A549 (cell line): ENCODE data around the gene ERRFI1. TPM values are rescaled to one million over a fixed set of nuclear protein-coding genes. Genes with fewer than 3 reads are reported as not detected.

ENCODE experiments used
- ATAC-seq, 2 experiments: fragments of 200-7000 bp in 1 of 2; fragments of >200 bp in 1 of 2; cut with Nextera tagmentation in 1 of 2; cut with Tn5 transposase in 1 of 2; 3 replicates each; pipeline versions ENCODE4 v1.8.0 to v1.9.1; 2018 to 2020; ENCODE audit warnings: mild to moderate bottlenecking in 1 of 2, moderate library complexity in 1 of 2
- CTCF ChIA-PET: fragments of 300-600 bp; sonication (Branson Sonifier 250); formaldehyde crosslinking; extraction: SDS; loops from one replicate; lab custom pipeline; 2021; ENCODE audit warnings: antibody characterized with exemption, inconsistent platforms; lab: Yijun Ruan, JAX
- POLR2A ChIA-PET: fragments of 350-600 bp; formaldehyde crosslinking; extraction: SDS; loops from one replicate; lab custom pipeline; 2021; ENCODE audit warnings: antibody characterized with exemption, inconsistent platforms; lab: Yijun Ruan, JAX
- DNase-seq, 2 experiments: peaks; one replicate each; pipeline versions ENCODE4 v3.0.0 to v3.0.0-alpha.2; 2011 to 2016; ENCODE audit warnings: low read depth in 1 of 2, low spot score in 1 of 2
- FAIRE-seq: peaks from 2 replicates; lab custom pipeline; 2011; peaks lifted over from hg19 to GRCh38; lab: Jason Lieb, UNC
- H3K27ac ChIP-seq, 2 experiments: fragments of >200 bp; sonication (Bioruptor Twin); formaldehyde crosslinking; 3 replicates each; pipeline ENCODE4 v1.5.1; 2016 to 2017
- H3K4me1 ChIP-seq: fragments of >200 bp; sonication (Bioruptor Twin); formaldehyde crosslinking; 3 replicates; pipeline ENCODE4 v1.6.1; 2016
- H3K4me2 ChIP-seq: fragments of >200 bp; sonication (Bioruptor Twin); formaldehyde crosslinking; 3 replicates; pipeline ENCODE4 v1.6.1; 2016
- H3K4me3 ChIP-seq: fragments of >200 bp; sonication (Bioruptor Twin); formaldehyde crosslinking; 3 replicates; pipeline ENCODE4 v1.5.1; 2016
- H3K9me3 ChIP-seq: fragments of >200 bp; sonication (Bioruptor Twin); formaldehyde crosslinking; 3 replicates; pipeline ENCODE4 v1.6.1; 2016
- ATOH8 ChIP-seq: fragments of 250-450 bp; sonication (Bioruptor Pico); IDR thresholded peaks from 2 replicates; pipeline ENCODE4 v1.5.0; 2020; ENCODE audit warnings: low read depth, mild to moderate bottlenecking, moderate library complexity
- CEBPB ChIP-seq, 2 experiments: fragments of >200 bp in 1 of 2; sonication (Bioruptor Twin) in 1 of 2; formaldehyde crosslinking in 1 of 2; IDR thresholded peaks; 2 replicates each; pipeline ENCODE4 v1.6.1; 2012 to 2016
- CHD2 ChIP-seq: fragments of 150-350 bp; IDR thresholded peaks from 2 replicates; pipeline ENCODE4 v1.6.1; 2014; ENCODE audit warnings: low read length; ENCODE audit not compliant: partially characterized antibody
- CHD4 ChIP-seq: fragments of 200-600 bp; sonication (generic); IDR thresholded peaks from 2 replicates; pipeline ENCODE4 v1.6.1; 2016; ENCODE audit warnings: antibody characterized with exemption, mild to moderate bottlenecking, borderline replicate concordance
- CTCF ChIP-seq: fragments of >200 bp; sonication (Bioruptor Twin); formaldehyde crosslinking; IDR thresholded peaks from 3 replicates; pipeline ENCODE4 v1.5.1; 2016
- E2F6 ChIP-seq: IDR thresholded peaks from 2 replicates; pipeline ENCODE4 v1.6.1; 2012; ENCODE audit warnings: low read depth, borderline replicate concordance
- EHF ChIP-seq: fragments of 250-450 bp; sonication (Bioruptor Pico); IDR thresholded peaks from 2 replicates; pipeline ENCODE4 v1.5.0; 2020; ENCODE audit warnings: mild to moderate bottlenecking
- EHMT2 ChIP-seq: fragments of 200-600 bp; sonication (generic); IDR thresholded peaks from 2 replicates; pipeline ENCODE4 v1.6.1; 2016; ENCODE audit warnings: antibody characterized with exemption, low read depth, mild to moderate bottlenecking, moderate library complexity
- ESRRA ChIP-seq: fragments of 150-350 bp; IDR thresholded peaks from 2 replicates; pipeline ENCODE4 v1.6.1; 2014; ENCODE audit warnings: mild to moderate bottlenecking, low read length, borderline replicate concordance
- FOSB ChIP-seq: fragments of 250-450 bp; sonication (Bioruptor Pico); IDR thresholded peaks from 2 replicates; pipeline ENCODE4 v1.5.0; 2020; ENCODE audit warnings: mild to moderate bottlenecking, moderate library complexity
- GATA3 ChIP-seq: IDR thresholded peaks from 2 replicates; pipeline ENCODE4 v1.6.1; 2012; ENCODE audit warnings: borderline replicate concordance
- JUN ChIP-seq, 2 experiments: fragments of >200 bp; sonication (Bioruptor Twin); formaldehyde crosslinking; IDR thresholded peaks; 2 replicates in 1 of 2; 3 replicates in 1 of 2; pipeline ENCODE4 v1.6.1; 2016 to 2017
- JUNB ChIP-seq: fragments of >200 bp; sonication (Bioruptor Twin); formaldehyde crosslinking; IDR thresholded peaks from 2 replicates; pipeline ENCODE4 v1.6.1; 2016
- MAFK ChIP-seq: fragments of 450-650 bp; IDR thresholded peaks from 2 replicates; pipeline ENCODE4 v1.6.1; 2014; ENCODE audit not compliant: partially characterized antibody
- MAZ ChIP-seq: fragments of 150-350 bp; IDR thresholded peaks from 2 replicates; pipeline ENCODE4 v1.6.1; 2014; ENCODE audit warnings: antibody characterized with exemption, low read depth, low read length, borderline replicate concordance
- NFE2L2 ChIP-seq: fragments of 150-350 bp; conservative IDR thresholded peaks from 2 replicates; pipeline ENCODE4 v1.6.1; 2014; ENCODE audit warnings: low read length
- PBX3 ChIP-seq: IDR thresholded peaks from 2 replicates; pipeline ENCODE4 v1.6.1; 2012
- PHF8 ChIP-seq: fragments of 200-600 bp; sonication (generic); IDR thresholded peaks from 2 replicates; pipeline ENCODE4 v1.6.1; 2016; ENCODE audit warnings: low read depth, mild to moderate bottlenecking, antibody characterized with exemption, moderate library complexity, borderline replicate concordance
- RAD21 ChIP-seq, 2 experiments: fragments of >200 bp in 1 of 2; sonication (Bioruptor Twin) in 1 of 2; formaldehyde crosslinking in 1 of 2; IDR thresholded peaks in 1 of 2; conservative IDR thresholded peaks in 1 of 2; 2 replicates in 1 of 2; 3 replicates in 1 of 2; pipeline ENCODE4 v1.6.1; 2012 to 2018; ENCODE audit warnings: inconsistent platforms in 1 of 2
- RCOR1 ChIP-seq: fragments of 150-350 bp; IDR thresholded peaks from 2 replicates; pipeline ENCODE4 v1.6.1; 2014; ENCODE audit warnings: antibody characterized with exemption, low read length, low read depth
- SMC3 ChIP-seq: fragments of >200 bp; sonication (Bioruptor Twin); formaldehyde crosslinking; IDR thresholded peaks from 3 replicates; pipeline ENCODE4 v1.6.1; 2018; ENCODE audit warnings: inconsistent platforms
- ZFP36 ChIP-seq: fragments of 450-650 bp; IDR thresholded peaks from 2 replicates; pipeline ENCODE4 v1.6.1; 2014; ENCODE audit warnings: borderline replicate concordance; ENCODE audit not compliant: partially characterized antibody
- WGBS: methylation state at CpG from one replicate; pipeline ENCODE4 v1.1.6; 2017; ENCODE audit errors: missing lambda C conversion rate; 5-methylcytosine and 5-hydroxymethylcytosine counted together
- polyA plus RNA-seq, 4 experiments: library from polyadenylated mRNA; depleted of rRNA in 3 of 4; stranded (reverse); fragments of >200 nt; fragmentation: RNase III in 1 of 4; extraction: RNeasy Plus Mini Kit Qiagen cat#74134 plus additional on column Dnase treatment in 1 of 4; gene quantifications; 2 replicates in 3 of 4; 3 replicates in 1 of 4; pipeline ENCODE4 v1.2.3, GENCODE V29; 2011 to 2017

ERRFI1 gene
- polyA plus RNA-seq, 2 of the 4 experiments (the other 2 are of a cell fraction), result 51.0 to 217 TPM

DNA sequence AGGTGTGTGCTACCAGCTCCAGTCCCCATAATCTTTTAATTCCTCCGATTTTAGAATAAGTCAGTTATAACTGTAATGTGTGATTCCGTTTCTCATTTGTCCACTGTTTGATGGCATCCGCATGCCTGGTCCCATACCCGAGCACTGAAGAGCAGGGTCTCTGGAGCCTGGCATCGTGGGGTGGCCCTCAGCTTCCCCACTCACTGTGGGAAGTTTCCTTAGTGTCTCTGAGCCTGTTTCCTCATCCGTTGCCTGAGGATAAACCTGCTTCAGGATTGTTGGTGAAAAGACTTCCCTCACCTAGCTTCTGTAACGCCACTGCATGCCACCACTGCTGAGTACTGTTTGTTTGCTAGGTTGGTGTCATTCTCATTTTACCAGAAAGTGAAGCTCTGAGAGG lies 45.1 kb downstream of the ERRFI1 start:
- POLR2A ChIA-PET, result no interaction called here

DNA sequence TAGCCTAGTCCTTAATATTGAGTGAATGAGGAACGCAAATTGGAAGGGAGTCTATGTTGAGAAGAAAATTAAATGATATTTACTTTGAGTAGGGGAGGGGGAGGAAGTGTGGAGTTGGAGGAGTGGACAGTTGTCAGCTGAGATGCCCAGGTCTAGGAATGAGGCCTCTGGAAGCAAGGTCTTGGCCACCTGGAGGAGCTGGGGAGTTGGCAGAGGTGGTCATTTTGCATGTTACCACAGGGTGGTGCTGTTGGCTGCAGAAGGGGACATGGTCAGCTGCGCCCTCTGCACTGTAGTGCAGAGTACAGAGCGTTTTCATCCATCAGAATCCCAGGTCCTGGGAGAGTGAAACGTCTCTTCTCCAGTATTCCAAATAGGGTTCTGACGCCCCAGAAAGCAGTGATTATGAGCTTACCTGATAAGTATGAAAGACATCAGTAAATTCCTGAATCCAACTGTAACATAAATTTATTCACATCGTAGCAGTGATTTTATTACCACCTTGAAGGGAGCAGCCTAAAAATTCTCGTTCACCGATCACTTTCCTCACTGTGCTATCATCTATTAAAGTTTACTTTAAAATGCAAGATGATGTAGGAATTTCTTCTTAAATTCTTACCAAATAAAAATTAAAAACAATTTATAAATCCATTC lies 50.8 kb downstream of the ERRFI1 start:
- POLR2A ChIA-PET, result interaction anchor here (0.9 to 1.5 kb wide), 3 partner anchors 14 to 339 kb away, joined by 3 to 8 read pairs (median 5); partner anchors contain the start of gene PARK7
- Histone ChIP-seq H3K4me3 (no peak overlapping the region), H3K27ac (peak overlapping the region in 1 of 2 experiments; percentile 31; a peak in 1 of 6 replicates), H3K9me3 (no peaks in the 10 kb centered on the region), H3K4me1 (0 out of 3 replicates have a peak, but pooled peaks cover 3% of the 10 kb centered on the region), H3K4me2 (no peak overlapping the region)
- DNase-seq (peak; percentile 70 to 86), FAIRE-seq (no peak), ATAC-seq (peak; percentile 100)
- CTCF ChIA-PET, result interaction anchor here (0.5 to 11.9 kb wide), 54 partner anchors 9 to 1030 kb away, joined by 3 to 145 read pairs (median 4); partner anchors contain the start of gene SLC45A1
- 44% methylated on average over 8 of the region's 8 CpGs for WGBS
- TF ChIP-seq SMC3 (peak; percentile 84), EHF (CRISPR knock-in tag) (no peak), RAD21 (conservative IDR thresholded peaks at IDR 0.05 in 1 of 2, IDR thresholded peaks at IDR 0.05 in 1 of 2) (peak; percentile 87), CTCF (peak; percentile 89)

More for the DNA sequence above, 45.1 kb downstream of the ERRFI1 start:
- H3K4me3 ChIP-seq, result no peak overlapping the region
- TF ChIP-seq GATA3, result no peak
- TF ChIP-seq CTCF, result no peak
- TF ChIP-seq EHF (CRISPR knock-in tag), result no peak
- TF ChIP-seq FOSB (CRISPR knock-in tag), result no peak
- no peak for TF ChIP-seq NFE2L2
- TF ChIP-seq ZFP36, result no peak
- no peak for TF ChIP-seq ATOH8
- no peak for TF ChIP-seq EHMT2
- no peak for TF ChIP-seq RCOR1
- no peak for TF ChIP-seq MAFK
- no peak for TF ChIP-seq PHF8
- TF ChIP-seq MAZ, result no peak
- peaks cover 7% of the 10 kb centered on the region; the same call in 2 of the 3 replicates for H3K4me1 ChIP-seq
- H3K9me3 ChIP-seq, result no peaks in the 10 kb centered on the region
- 77% methylated on average over 7 of the region's 7 CpGs for WGBS
- FAIRE-seq (no peak), ATAC-seq (no peak), DNase-seq (no peak)
- H3K4me2 ChIP-seq, result no peak overlapping the region
- H3K27ac ChIP-seq, result peak overlapping the region; percentile 5 to 18; a peak in 2 of 6 replicates
- CTCF ChIA-PET, result interaction anchor here (1.0 to 11.9 kb wide), 7 partner anchors 8 to 368 kb away, joined by 3 to 145 read pairs (median 8); partner anchors contain the start of gene SLC45A1

- ChIA-PET POLR2A (no interaction called here), CTCF (interaction anchor here (0.7 to 4.9 kb wide), 6 partner anchors 8 to 377 kb away, joined by 3 to 76 read pairs (median 4); no protein-coding TSS in a partner anchor)
- Histone ChIP-seq H3K27ac (no peak overlapping the region), H3K4me3 (no peak overlapping the region), H3K4me2 (no peak overlapping the region), H3K4me1 (0 out of 3 replicates have a peak, but pooled peaks cover 3% of the 10 kb centered on the region), H3K9me3 (no peaks in the 10 kb centered on the region)
- FAIRE-seq (no peak), ATAC-seq (no peak), DNase-seq (no peak)
- 93% methylated on average over 2 of the region's 2 CpGs for WGBS
- TF ChIP-seq E2F6 (no peak), ESRRA (no peak), CEBPB (IDR thresholded peaks at IDR 0.05) (no peak), EHF (CRISPR knock-in tag) (no peak), PBX3 (no peak), CHD4 (no peak), FOSB (CRISPR knock-in tag) (no peak), EHMT2 (no peak), JUN (IDR thresholded peaks at IDR 0.05) (no peak), JUNB (no peak), MAFK (no peak), CHD2 (no peak), NFE2L2 (no peak)
Observed at GRCh38 chr1:7973086-7973485, 53.0 kb downstream of the ERRFI1 start.
